ENCODE measurements around the gene CAMTA2. TPM values are rescaled to one million over a fixed set of nuclear protein-coding genes. Genes with fewer than 3 reads are reported as not detected.
"Not testable (repeated sequence)": the region's sequence is repeated elsewhere in the genome, so short reads cannot be mapped to it uniquely, and the experiment has no call there.

Gene CAMTA2
- total and polyA plus RNA-seq, 2 donors from 2014 or later, result 40.1 to 47.1 TPM

DNA sequence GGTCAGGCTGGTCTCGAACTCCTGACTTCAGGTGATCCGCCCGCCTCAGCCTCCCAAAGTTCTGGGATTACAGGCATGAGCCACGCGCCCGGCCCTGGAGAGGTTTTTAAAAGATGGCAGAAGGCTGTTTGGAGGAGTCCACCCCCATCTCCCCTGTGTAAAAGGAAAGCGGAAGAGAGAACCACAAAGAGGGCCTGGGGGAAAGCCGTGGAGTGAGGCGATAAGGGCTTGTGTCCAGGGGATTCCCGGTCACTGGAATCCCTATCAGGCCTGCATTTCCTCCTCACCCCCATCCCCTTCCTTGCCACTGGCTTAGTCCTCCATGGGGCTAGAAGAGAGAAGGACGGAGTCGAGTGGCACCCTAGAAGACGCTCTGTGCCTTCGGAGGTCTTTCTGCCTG, 55.5 kb downstream of the CAMTA2 start, which contains the start of gene GP1BA:
TSS of gene GP1BA (plus strand) at position 315 of the 400 bp plus-strand sequence. CDS start 328 bp downstream, outside the sequence.
- intact Hi-C loops (cut with DNase I), result no loop called here

GRCh38 chr17:4928881-4929280, 58.6 kb downstream of the CAMTA2 start:
- no peaks in the 10 kb centered on the region for H3K36me3 ChIP-seq (ENCODE audit: control insufficient read depth in 2 of 3, insufficient read depth in 3 of 3, low read length in 3 of 3)
- intact Hi-C loops (cut with DNase I), result no loop called here
- TF ChIP-seq, protein P1, sequence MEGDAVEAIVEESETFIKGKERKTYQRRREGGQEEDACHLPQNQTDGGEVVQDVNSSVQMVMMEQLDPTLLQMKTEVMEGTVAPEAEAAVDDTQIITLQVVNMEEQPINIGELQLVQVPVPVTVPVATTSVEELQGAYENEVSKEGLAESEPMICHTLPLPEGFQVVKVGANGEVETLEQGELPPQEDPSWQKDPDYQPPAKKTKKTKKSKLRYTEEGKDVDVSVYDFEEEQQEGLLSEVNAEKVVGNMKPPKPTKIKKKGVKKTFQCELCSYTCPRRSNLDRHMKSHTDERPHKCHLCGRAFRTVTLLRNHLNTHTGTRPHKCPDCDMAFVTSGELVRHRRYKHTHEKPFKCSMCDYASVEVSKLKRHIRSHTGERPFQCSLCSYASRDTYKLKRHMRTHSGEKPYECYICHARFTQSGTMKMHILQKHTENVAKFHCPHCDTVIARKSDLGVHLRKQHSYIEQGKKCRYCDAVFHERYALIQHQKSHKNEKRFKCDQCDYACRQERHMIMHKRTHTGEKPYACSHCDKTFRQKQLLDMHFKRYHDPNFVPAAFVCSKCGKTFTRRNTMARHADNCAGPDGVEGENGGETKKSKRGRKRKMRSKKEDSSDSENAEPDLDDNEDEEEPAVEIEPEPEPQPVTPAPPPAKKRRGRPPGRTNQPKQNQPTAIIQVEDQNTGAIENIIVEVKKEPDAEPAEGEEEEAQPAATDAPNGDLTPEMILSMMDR (IDR thresholded peaks at IDR 0.05; ENCODE audit: borderline replicate concordance, extremely low read depth, insufficient read depth), result no peak
- DNase-seq (no peak), FAIRE-seq (no peak)
- peaks cover 0 to under 1% (median 0%) of the 10 kb centered on the region in 3 donors for H3K4me1 ChIP-seq (ENCODE audit: control insufficient read depth in 2 of 3, insufficient read depth in 2 of 3, low read depth in 1 of 3, low read length in 3 of 3)
- no peak overlapping the region for H3K4me3 ChIP-seq (ENCODE audit: low read length in 3 of 3)
- no peaks in the 10 kb centered on the region for H3K9me3 ChIP-seq (ENCODE audit: control insufficient read depth in 2 of 3, insufficient read depth in 1 of 3, low read length in 3 of 3)
- H3K27me3 ChIP-seq (ENCODE audit: control insufficient read depth, insufficient read depth, low read length), result no peaks in the 10 kb centered on the region
- no peak overlapping the region for H3K27ac ChIP-seq (ENCODE audit: low read depth in 2 of 2, low read length in 2 of 2)
- H3K9ac ChIP-seq (ENCODE audit: low read length in 3 of 3), result no peak overlapping the region

More for the DNA sequence above, 55.5 kb downstream of the CAMTA2 start, which contains the start of gene GP1BA:
- Histone ChIP-seq H3K4me1 (ENCODE audit: control insufficient read depth in 2 of 3, insufficient read depth in 2 of 3, low read depth in 1 of 3, low read length in 3 of 3) (peaks cover 0 to 6% (median 0%) of the 10 kb centered on the region in 3 donors), H3K27ac (ENCODE audit: low read depth in 2 of 2, low read length in 2 of 2) (no peak within 1 kb of the TSS), H3K9me3 (ENCODE audit: control insufficient read depth in 2 of 3, insufficient read depth in 1 of 3, low read length in 3 of 3) (no peaks in the 10 kb centered on the region), H3K9ac (ENCODE audit: low read length in 3 of 3) (no peak within 1 kb of the TSS), H3K4me3 (ENCODE audit: low read length in 3 of 3) (no peak within 1 kb of the TSS), H3K27me3 (ENCODE audit: control insufficient read depth, insufficient read depth, low read length) (no peaks in the 10 kb centered on the region), H3K36me3 (ENCODE audit: control insufficient read depth in 2 of 3, insufficient read depth in 3 of 3, low read length in 3 of 3) (peaks cover 0 to 1% (median 0%) of the 10 kb centered on the region in 3 donors)
- TF ChIP-seq, protein P1 (IDR thresholded peaks at IDR 0.05; ENCODE audit: borderline replicate concordance, extremely low read depth, insufficient read depth), result no peak
- FAIRE-seq (no peak), DNase-seq (no peak)

DNA sequence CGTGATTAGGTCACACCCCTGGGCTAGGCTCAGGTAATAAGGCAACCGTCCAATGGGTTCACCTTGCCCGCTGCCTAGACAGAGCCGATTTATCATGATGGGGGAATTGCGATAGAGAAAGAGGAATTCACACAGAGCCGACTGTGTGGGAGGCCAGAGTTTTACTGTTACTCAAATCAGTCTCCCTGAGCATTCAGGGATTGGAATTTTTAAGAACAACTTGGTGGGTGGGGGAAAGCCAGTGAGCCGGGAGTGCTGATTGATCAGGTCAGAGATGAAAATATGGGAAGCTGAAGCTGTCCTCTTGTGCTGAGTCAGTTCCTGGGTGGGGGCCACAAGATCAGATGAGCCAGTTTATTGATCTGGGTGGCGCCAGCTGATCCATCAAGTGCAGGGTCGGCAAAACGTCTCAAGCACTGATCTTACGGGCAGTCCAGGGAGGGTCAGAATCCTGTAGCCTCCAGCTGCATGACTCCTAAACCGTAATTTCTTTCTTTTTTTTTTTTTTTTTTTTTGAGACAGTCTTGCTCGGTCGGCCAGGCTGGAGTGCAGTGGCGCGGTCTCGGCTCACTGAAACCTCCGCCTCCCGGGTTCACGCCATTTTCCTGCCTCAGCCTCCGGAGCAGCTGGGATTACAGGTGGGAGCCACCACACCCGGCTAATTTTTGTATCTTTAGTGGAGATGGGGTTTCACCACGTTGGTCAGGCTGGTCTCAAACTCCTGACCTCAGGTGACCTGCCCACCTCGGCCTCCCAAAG, 60.7 kb downstream of the CAMTA2 start:
- FAIRE-seq; H3K9me3 ChIP-seq (ENCODE audit: control insufficient read depth in 2 of 3, insufficient read depth in 1 of 3, low read length in 3 of 3); H3K36me3 ChIP-seq (ENCODE audit: control insufficient read depth in 2 of 3, insufficient read depth in 3 of 3, low read length in 3 of 3); H3K4me3 ChIP-seq (ENCODE audit: low read length in 3 of 3); H3K27ac ChIP-seq (ENCODE audit: low read depth in 2 of 2, low read length in 2 of 2); intact Hi-C loops (cut with DNase I); DNase-seq; H3K9ac ChIP-seq (ENCODE audit: low read length in 3 of 3); H3K27me3 ChIP-seq (ENCODE audit: control insufficient read depth, insufficient read depth, low read length); H3K4me1 ChIP-seq (ENCODE audit: control insufficient read depth in 2 of 3, insufficient read depth in 2 of 3, low read depth in 1 of 3, low read length in 3 of 3): not testable (repeated sequence)

DNA sequence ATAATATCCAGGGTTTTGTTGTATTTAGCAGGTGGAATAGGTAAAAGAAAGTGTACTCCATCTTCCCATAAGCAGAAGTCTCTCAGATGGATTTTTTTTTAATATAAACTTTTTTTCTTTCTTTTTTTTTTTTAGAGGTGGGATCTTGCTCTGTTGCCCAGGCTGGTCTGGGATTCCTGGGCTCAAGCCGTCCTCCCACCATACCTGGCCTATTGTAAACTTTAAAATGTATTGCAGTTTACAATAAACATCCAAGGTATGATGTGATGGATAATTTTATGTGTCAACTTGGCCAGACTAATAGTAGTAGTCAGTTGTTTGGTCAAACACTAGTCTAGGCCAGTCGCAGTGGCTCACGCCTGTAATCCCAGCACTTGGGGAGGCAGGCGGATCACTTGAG, 66.2 kb downstream of the CAMTA2 start:
- Histone ChIP-seq H3K27ac (ENCODE audit: low read depth in 2 of 2, low read length in 2 of 2) (no peak overlapping the region), H3K9me3 (ENCODE audit: control insufficient read depth in 2 of 3, insufficient read depth in 1 of 3, low read length in 3 of 3) (no peaks in the 10 kb centered on the region), H3K4me1 (ENCODE audit: control insufficient read depth in 2 of 3, insufficient read depth in 2 of 3, low read depth in 1 of 3, low read length in 3 of 3) (no peaks in the 10 kb centered on the region), H3K36me3 (ENCODE audit: control insufficient read depth in 2 of 3, insufficient read depth in 3 of 3, low read length in 3 of 3) (no peaks in the 10 kb centered on the region), H3K9ac (ENCODE audit: low read length in 3 of 3) (no peak overlapping the region), H3K4me3 (ENCODE audit: low read length in 3 of 3) (no peak overlapping the region), H3K27me3 (ENCODE audit: control insufficient read depth, insufficient read depth, low read length) (no peaks in the 10 kb centered on the region)
- FAIRE-seq (no peak), DNase-seq (no peak)
- TF ChIP-seq, protein P1 (IDR thresholded peaks at IDR 0.05; ENCODE audit: borderline replicate concordance, extremely low read depth, insufficient read depth), result no peak
- intact Hi-C loops (cut with DNase I), result no loop called here
